Small intestine (tissue), 7 donors: Measurements from ENCODE around the gene IGFLR1. TPM values are rescaled to one million over a fixed set of nuclear protein-coding genes. Genes with fewer than 3 reads are reported as not detected.
"Not testable (repeated sequence)": the region's sequence is repeated elsewhere in the genome, so short reads cannot be mapped to it uniquely, and the experiment has no call there.

Experiments used
- DNase-seq, 2 donors: peaks; one replicate each; pipeline versions ENCODE4 v3.0.0 to v3.0.0-alpha.2; 2013
- FAIRE-seq: peaks from 2 replicates; lab custom pipeline; 2012; peaks lifted over from hg19 to GRCh38; lab: Jason Lieb, UNC
- H3K27ac ChIP-seq, 3 donors: one replicate each; pipeline ENCODE4 v1.5.1; 2013; ENCODE audit warnings: low read length in 2 of 3, mild to moderate bottlenecking in 2 of 3, control low read depth in 1 of 3, inconsistent platforms in 1 of 3, low read depth in 1 of 3, moderate library complexity in 1 of 3
- H3K27me3 ChIP-seq, 3 donors: one replicate each; pipeline ENCODE4 v1.6.1; 2013; ENCODE audit warnings: low read length in 3 of 3, inconsistent platforms in 1 of 3; ENCODE audit not compliant: control insufficient read depth in 3 of 3, insufficient read depth in 3 of 3
- H3K36me3 ChIP-seq, 3 donors: one replicate each; pipeline ENCODE4 v1.6.1; 2013; ENCODE audit warnings: low read length in 3 of 3, inconsistent platforms in 1 of 3, low read depth in 1 of 3, mild to moderate bottlenecking in 1 of 3, moderate library complexity in 1 of 3; ENCODE audit not compliant: control insufficient read depth in 3 of 3, insufficient read depth in 2 of 3
- H3K4me1 ChIP-seq, 3 donors: one replicate each; pipeline ENCODE4 v1.6.1; 2013; ENCODE audit warnings: low read length in 2 of 3, inconsistent platforms in 1 of 3, low read depth in 1 of 3, mild to moderate bottlenecking in 1 of 3, moderate library complexity in 1 of 3; ENCODE audit not compliant: control insufficient read depth in 3 of 3, insufficient read depth in 2 of 3
- H3K4me3 ChIP-seq, 3 donors: one replicate each; pipeline ENCODE4 v1.5.1; 2013; ENCODE audit warnings: low read length in 3 of 3, control low read depth in 1 of 3, inconsistent platforms in 1 of 3, low read depth in 1 of 3, mild to moderate bottlenecking in 1 of 3, moderate library complexity in 1 of 3
- H3K9me3 ChIP-seq, 2 donors: one replicate each; pipeline ENCODE4 v1.6.1; 2013; ENCODE audit warnings: low read depth in 1 of 2, low read length in 1 of 2; ENCODE audit not compliant: control insufficient read depth in 2 of 2, insufficient read depth in 1 of 2
- WGBS, 3 donors: extraction: QIAGEN DNeasy Blood & Tissue Kit; methylation state at CpG; one replicate each; pipeline ENCODE4 v1.1.7; 2013; 5-methylcytosine and 5-hydroxymethylcytosine counted together
- polyA plus RNA-seq, 4 donors: library from polyadenylated mRNA; stranded (reverse) in 3 of 4; unstranded in 1 of 4; fragments of 200-250 nt in 3 of 4; fragments of 120-200 nt in 1 of 4; gene quantifications; one replicate each; pipeline versions ENCODE4 v1.2.1 to v1.2.3, GENCODE V29; 2013
- donor health status: healthy with polysubstance abuse.
- donor health status: control.
- donor health status: control.
- donor health status: Bipolar disorder and iron deficiency.
- donor health status: healthy.

Gene IGFLR1
- polyA plus RNA-seq, 4 donors = 4.3 to 17.8 (median 12.1) TPM

DNA sequence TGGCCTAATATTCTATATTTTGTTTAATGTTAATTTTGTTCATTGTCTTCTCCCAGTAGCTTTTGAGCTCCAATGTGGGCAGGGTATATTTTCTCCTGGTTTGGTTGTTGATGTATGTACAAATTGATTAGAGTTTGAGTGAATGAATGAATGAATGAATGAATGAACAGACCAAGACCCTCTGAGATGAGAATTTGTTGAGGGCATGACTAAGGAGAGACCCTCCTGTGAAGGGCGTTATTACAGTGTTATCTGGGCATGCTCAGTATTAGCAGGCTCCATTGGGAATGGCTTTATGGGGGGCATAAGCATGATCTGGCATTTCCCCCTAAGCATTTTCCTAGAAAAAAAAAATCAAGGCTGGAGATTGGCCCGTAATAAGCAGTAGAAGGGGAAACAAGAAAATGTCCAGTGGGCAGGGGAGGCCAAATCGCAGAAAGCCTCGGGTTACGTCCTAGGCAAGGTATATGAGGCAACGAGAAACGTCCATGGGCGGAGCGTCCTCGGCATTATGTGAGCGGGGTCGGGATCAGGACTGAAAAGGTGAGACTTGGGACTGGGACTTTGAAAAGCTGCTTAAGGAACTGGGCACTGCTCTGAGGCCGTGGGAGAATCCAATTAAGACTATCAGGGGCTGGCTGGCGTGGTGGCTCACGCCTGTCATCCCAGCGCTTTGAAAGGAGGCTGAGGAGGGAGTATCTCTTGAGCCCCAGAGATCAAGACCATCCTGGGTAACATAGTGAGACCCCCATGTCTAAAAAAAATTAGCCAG lies 32.2 kb upstream of the IGFLR1 start:
- H3K9me3 ChIP-seq = no peaks in the 10 kb centered on the region
- H3K4me3 ChIP-seq = no peak overlapping the region
- 31 to 55% (median 41%) methylated on average over 16 of the region's 16 CpGs for WGBS, 3 donors
- peaks cover 0 to 17% (median 0%) of the 10 kb centered on the region in 3 donors for H3K36me3 ChIP-seq
- peaks cover 0 to 12% (median 0%) of the 10 kb centered on the region in 3 donors for H3K4me1 ChIP-seq
- H3K27me3 ChIP-seq = no peaks in the 10 kb centered on the region
- H3K27ac ChIP-seq = no peak overlapping the region
- DNase-seq (no peak), FAIRE-seq (no peak)

DNA sequence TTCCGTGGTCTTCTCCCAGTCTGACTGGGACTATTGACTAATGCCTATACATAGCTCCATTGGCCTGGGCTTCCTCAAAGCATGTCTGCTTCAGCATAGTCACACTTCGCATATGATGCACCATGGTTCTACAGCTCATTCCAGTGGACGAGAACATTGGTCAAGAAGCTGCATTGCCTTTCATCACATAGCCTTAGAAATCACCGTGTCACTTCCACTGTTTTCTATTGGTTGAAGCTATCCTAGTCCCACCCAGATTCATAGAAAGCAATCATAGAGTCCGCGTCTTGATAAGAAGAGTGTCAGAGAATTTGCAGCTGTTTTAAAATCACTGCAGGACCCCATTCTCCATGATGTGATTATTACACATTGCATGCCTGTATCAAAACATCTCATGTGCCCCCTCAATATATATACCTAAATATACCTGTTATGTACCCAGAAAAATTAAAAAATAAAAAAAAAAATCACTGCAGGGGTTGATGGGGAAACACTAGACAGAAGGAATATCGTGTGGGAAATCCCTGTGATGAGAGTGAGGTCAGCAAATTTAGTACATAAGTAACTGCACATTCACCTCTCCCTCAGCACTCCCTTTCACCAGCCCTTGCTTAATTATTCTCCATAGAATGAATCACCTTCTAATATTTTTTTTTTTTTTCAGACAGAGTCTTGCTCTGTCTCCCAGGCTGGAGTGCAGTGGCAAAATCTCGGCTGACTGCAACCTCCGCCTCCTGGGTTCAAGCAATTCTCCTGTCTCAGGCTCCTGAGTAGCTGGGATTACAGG lies 31.0 kb upstream of the IGFLR1 start:
- Histone ChIP-seq H3K27ac (no peak overlapping the region), H3K36me3 (peaks cover 0 to 13% (median 0%) of the 10 kb centered on the region in 3 donors), H3K4me1 (peaks cover 0 to 12% (median 0%) of the 10 kb centered on the region in 3 donors), H3K4me3 (no peak overlapping the region), H3K27me3 (no peaks in the 10 kb centered on the region), H3K9me3 (no peaks in the 10 kb centered on the region)
- DNase-seq = no peak
- FAIRE-seq = no peak
- 32 to 62% (median 48%) methylated on average over 9 of the region's 9 CpGs for WGBS, 3 donors

DNA sequence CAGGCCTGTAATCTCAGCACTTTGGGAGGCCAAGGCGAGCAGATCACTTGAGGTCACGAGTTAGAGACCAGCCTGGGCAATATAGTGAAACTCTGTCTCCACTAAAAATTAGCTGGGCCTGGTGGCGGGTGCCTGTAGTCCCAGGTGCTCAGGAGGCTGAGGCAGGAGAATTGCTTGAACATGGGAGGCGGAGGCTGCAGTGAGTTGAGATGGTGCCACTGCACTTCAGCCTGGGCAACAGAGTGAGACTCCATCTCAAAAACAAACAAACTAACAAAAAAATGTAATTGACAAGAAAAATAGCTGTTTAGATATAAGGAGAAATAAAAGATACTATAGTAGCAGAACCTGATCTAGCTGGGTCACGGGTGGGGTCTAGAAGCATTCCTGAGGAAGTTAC lies 30.1 kb upstream of the IGFLR1 start:
- FAIRE-seq, DNase-seq, H3K4me3 ChIP-seq, H3K9me3 ChIP-seq, H3K27me3 ChIP-seq, H3K27ac ChIP-seq, H3K36me3 ChIP-seq: not testable (repeated sequence)
- H3K4me1 ChIP-seq = peaks cover 0 to 12% (median 0%) of the 10 kb centered on the region in 3 donors
- 85 to 92% (median 92%) methylated on average over 5 of the region's 5 CpGs for WGBS, 3 donors

GRCh38 chr19:35768082-35768421 lies 25.8 kb upstream of the IGFLR1 start:
- 78 to 94% (median 85%) methylated on average over 15 of the region's 15 CpGs for WGBS, 3 donors
- H3K36me3 ChIP-seq = peaks cover 5 to 37% (median 7%) of the 10 kb centered on the region in 3 donors
- FAIRE-seq = no peak

DNA sequence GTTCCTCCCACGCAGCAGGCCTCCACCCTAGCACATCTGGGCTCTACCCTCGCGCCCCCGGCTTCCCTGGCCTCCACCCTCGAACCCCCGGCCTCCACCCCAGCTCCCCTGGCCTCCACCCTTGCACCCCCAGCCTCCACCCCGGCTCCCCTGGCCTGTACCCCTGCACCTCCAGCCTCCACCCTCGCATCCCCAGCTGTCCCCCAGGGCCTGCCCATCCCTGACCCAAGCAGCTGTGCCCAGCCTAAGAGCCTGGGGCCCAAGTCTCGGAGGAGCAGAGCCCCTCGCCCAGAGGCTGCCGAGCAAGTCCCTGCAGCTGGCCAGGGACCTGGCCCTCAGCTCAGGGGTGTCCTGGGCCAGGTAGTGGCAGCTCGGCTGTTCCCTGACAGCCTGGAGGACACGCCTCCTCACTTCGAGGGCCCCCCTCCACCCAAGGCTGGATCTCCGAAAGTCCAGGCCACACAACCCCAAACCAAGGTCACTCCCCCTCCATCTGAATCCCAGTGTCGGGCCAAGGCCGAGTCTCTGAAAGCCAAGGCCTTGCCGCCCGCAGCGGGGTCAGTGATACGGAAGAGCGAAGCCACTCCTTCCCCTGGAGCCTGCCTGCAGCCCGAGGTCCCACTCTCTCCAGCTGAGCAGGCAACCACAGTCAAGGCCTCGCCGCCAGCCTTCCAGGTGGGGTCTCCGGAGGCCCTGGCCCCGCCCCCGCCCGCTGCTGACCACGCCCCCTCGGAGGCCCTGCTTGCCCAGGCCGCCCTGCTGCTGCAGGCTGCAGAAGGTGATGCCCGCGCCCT lies 25.2 kb upstream of the IGFLR1 start:
- no peak overlapping the region for H3K4me3 ChIP-seq
- FAIRE-seq = no peak
- peaks cover 5 to 38% (median 7%) of the 10 kb centered on the region in 3 donors for H3K36me3 ChIP-seq
- no peaks in the 10 kb centered on the region for H3K27me3 ChIP-seq
- H3K9me3 ChIP-seq = no peaks in the 10 kb centered on the region
- DNase-seq = peak in 1 of 2 donors; percentile 39
- 73 to 84% (median 83%) methylated on average over 33 to 34 of the region's 34 CpGs for WGBS, 3 donors
- H3K4me1 ChIP-seq = no peaks in the 10 kb centered on the region
- H3K27ac ChIP-seq = no peak overlapping the region

More at GRCh38 chr19:35768082-35768421, 25.8 kb upstream of the IGFLR1 start:
- Histone ChIP-seq H3K27me3 (no peaks in the 10 kb centered on the region), H3K4me1 (no peaks in the 10 kb centered on the region), H3K4me3 (no peak overlapping the region), H3K9me3 (no peaks in the 10 kb centered on the region), H3K27ac (no peak overlapping the region)
- DNase-seq = no peak

DNA sequence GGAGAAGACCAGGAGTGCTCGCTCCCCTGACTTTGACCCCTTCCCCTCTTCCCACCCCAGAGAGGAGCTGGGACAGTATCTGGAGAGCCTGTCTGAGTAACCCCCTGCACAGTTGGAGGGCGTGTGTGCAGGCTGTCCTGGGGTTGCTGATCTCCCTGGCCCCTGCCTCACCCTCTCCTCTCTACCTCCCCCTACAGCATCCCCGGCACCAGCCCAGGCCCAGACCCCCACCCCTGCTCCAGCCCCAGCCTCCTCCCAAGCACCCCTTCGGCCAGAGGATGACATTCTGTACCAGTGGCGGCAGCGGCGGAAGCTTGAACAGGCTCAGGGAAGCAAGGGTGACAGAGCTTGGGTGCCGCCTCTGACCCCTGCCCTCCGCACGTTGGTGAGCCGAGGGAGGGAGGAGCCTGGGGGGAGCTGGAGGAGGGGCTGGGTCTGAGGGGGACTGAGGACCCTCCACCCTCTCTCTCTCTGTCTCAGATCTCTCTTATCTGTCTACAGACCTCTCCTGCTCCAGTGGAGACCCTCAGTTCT lies 24.4 kb upstream of the IGFLR1 start:
- DNase-seq (no peak), FAIRE-seq (no peak)
- Histone ChIP-seq H3K27me3 (no peaks in the 10 kb centered on the region), H3K4me1 (no peaks in the 10 kb centered on the region), H3K4me3 (no peak overlapping the region), H3K36me3 (peaks cover 5 to 44% (median 8%) of the 10 kb centered on the region in 3 donors), H3K27ac (no peak overlapping the region), H3K9me3 (no peaks in the 10 kb centered on the region)
- WGBS, 3 donors = 83 to 84% (median 83%) methylated on average over 11 of the region's 11 CpGs

GRCh38 chr19:35764432-35765315 lies 22.4 kb upstream of the IGFLR1 start:
- DNase-seq (no peak), FAIRE-seq (no peak)
- H3K4me3 ChIP-seq = no peak overlapping the region
- no peaks in the 10 kb centered on the region for H3K9me3 ChIP-seq
- peaks cover 5 to 55% (median 9%) of the 10 kb centered on the region in 3 donors for H3K36me3 ChIP-seq
- H3K4me1 ChIP-seq = no peaks in the 10 kb centered on the region
- no peak overlapping the region for H3K27ac ChIP-seq
- whole genome bisulfite sequencing, 3 donors = 95 to 97% (median 96%) methylated on average over 17 of the region's 17 CpGs
- no peaks in the 10 kb centered on the region for H3K27me3 ChIP-seq
